Measurements from ENCODE around the gene MTPN.
A peak's percentile ranks its signal among the peaks of the same experiment; 100 is the strongest.

The MTPN gene

GRCh38 chr7:135980665-135981180 lies 3.6 kb upstream of the MTPN start:
- peak; percentile 43 for DNase-seq

- DNase-seq: no peak
These were observed 2.9 kb upstream of the MTPN start for GRCh38 chr7:135980012-135980551.

GRCh38 chr7:135979471-135980011 lies 2.4 kb upstream of the MTPN start:
- no peak for DNase-seq

GRCh38 chr7:135978624-135979023 lies 1.5 kb upstream of the MTPN start:
- no peak for DNase-seq

GRCh38 chr7:135977742-135978066 lies 545 bp upstream of the MTPN start:
- no peak for DNase-seq

GRCh38 chr7:135976312-135977006 lies 700 bp downstream of the MTPN start:
- DNase-seq: no peak

GRCh38 chr7:135975166-135975565 lies 2.0 kb downstream of the MTPN start:
- no peak for DNase-seq

- no peak for DNase-seq
These were observed 2.5 kb downstream of the MTPN start for GRCh38 chr7:135974667-135975066.

GRCh38 chr7:135971366-135971725 lies 5.8 kb downstream of the MTPN start:
- DNase-seq: no peak

GRCh38 chr7:135970682-135971365 lies 6.3 kb downstream of the MTPN start:
- DNase-seq: peak; percentile 58

- DNase-seq: no peak
These were observed 7.1 kb downstream of the MTPN start for GRCh38 chr7:135970045-135970444.

GRCh38 chr7:135966341-135967043 lies 10.7 kb downstream of the MTPN start:
- no peak for DNase-seq

GRCh38 chr7:135965602-135966001 lies 11.6 kb downstream of the MTPN start:
- DNase-seq: no peak

- no peak for DNase-seq
These were observed 12.4 kb downstream of the MTPN start for GRCh38 chr7:135964791-135965190.

GRCh38 chr7:135964274-135964673 lies 12.9 kb downstream of the MTPN start:
- no peak for DNase-seq

- no peak for DNase-seq
These were observed 14.4 kb downstream of the MTPN start for GRCh38 chr7:135962802-135963201.

- DNase-seq: no peak
These were observed 16.3 kb downstream of the MTPN start for GRCh38 chr7:135960709-135961451.

GRCh38 chr7:135959646-135960363 lies 17.4 kb downstream of the MTPN start:
- DNase-seq: no peak

- no peak for DNase-seq
These were observed 19.0 kb downstream of the MTPN start for GRCh38 chr7:135958173-135958572.

- DNase-seq: no peak
These were observed 19.5 kb downstream of the MTPN start for GRCh38 chr7:135957627-135958026.

- no peak for DNase-seq
These were observed 20.8 kb downstream of the MTPN start for GRCh38 chr7:135956393-135956792.

GRCh38 chr7:135950972-135951371 lies 26.2 kb downstream of the MTPN start:
- DNase-seq: no peak
